Measurements from ENCODE around the gene RAD21L1.
A peak's percentile ranks its signal among the peaks of the same experiment; 100 is the strongest.
"Not testable (repeated sequence)": the region's sequence is repeated elsewhere in the genome, so short reads cannot be mapped to it uniquely, and the experiment has no call there.

RAD21L1 gene

DNA sequence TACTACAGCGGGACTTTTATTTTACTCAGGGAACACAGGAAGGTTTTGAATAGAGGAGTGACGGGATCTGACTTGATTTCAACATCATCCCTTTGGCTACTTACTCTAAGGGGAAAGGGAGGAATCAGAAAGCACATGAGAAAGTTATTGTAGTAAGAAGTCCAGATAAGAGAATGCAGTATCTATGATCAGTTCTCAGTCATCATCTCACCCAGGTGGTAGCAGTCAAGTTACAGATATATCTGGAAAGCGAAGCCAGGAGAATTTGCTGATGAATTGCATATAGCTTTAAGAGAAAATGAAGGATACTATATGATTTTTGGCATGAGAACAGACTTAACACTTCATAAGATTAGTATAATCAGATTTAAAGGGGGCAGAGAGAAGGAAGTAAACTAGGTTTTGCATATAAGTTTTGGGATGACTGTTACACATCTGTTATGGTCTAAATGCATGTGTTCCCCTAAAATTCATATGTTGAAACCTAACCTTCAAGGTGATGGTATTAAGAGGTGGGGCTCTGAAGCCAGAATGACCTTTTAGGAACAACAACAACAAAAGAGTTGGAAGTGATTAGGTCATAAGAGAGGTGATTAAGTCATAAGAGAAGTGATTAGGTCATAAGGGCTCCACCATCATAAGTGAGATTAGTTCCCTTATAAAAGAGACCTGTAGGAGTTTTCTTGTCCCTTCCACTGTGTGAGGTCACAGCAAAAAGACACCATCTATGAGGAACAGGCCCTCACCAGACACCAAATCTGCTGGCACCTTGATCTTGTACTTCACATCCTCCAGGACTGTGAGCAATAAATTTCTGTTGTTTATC, 6.7 kb downstream of the RAD21L1 start:
- no peak for DNase-seq

- DNase-seq, result no peak
Observed at GRCh38 chr20:1240549-1240948, 14.7 kb downstream of the RAD21L1 start.

GRCh38 chr20:1241456-1241855, 15.6 kb downstream of the RAD21L1 start:
- no peak for DNase-seq

- DNase-seq, result no peak
Observed at GRCh38 chr20:1242099-1242498, 16.3 kb downstream of the RAD21L1 start.

DNA sequence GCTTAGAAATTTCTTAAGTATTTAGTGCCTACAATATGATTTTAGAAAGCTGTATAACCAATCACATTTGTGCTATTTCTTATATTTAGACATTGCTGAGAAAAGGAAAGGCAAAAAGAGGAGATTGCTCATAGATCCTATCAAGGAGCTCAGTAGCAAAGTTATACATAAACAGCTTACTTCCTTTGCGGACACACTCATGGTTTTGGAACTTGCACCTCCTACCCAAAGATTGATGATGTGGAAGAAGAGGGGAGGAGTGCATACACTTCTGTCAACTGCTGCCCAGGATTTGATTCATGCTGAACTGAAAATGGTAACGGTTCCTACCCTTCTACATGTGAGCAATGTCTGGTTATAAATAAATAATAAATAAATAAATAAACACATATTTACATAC, 16.7 kb downstream of the RAD21L1 start:
- no peak for DNase-seq

DNA sequence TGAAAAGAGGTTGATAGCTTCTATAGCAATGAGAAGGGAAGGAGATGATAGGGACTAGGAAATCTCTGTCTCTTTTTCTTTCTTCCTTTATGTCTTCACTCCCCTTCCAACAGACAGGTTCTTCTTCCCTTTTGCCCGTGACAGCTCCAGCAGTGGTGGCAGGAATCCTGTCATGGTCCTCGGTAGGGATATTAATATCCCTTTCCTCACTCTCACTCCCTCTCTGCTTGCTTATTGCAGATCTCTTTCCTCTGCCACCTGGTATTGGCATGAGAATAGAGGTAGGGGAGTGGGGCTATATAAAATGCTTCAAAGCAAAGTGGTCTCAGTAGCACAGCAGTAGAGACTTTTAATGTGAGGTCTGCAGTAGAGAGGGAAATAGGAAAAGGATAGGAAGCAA, 19.7 kb downstream of the RAD21L1 start:
- no peak for DNase-seq

- DNase-seq, result no peak
Observed at GRCh38 chr20:1247689-1248088, 21.8 kb downstream of the RAD21L1 start.

DNA sequence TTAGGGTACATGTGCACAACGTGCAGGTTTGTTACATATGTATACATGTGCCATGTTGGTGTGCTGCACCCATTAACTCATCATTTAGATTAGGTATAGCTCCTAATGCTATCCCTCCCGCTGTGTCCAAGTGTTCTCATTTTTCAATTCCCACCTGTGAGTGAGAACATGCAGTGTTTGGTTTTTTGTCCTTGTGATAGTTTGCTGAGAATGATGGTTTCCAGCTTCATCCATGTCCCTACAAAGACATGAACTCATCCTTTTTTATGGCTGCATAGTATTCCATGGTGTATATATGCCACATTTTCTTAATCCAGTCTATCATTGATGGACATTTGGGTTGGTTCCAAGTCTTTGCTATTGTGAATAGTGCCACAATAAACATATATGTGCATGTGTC, 24.4 kb downstream of the RAD21L1 start:
- DNase-seq, result not testable (repeated sequence)

DNA sequence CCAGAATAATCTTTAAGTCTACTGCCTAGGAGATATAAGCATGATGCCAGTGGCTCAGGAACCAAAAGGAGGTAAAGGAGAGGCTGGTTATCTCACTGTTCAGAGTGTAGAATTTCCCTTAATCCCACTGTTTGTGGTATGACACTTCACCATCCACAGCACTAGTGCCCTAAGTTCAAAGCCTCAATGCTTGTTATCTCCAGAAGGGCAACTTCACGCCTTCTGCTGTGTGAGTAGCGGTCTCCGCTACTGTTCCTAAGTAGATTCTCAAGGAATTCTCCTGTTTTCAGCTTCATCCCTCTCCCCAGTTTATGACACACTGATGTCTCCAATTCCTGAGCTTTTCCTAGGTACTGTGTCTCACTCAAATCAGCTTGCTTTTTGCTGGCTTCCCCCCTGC, 26.6 kb downstream of the RAD21L1 start:
- no peak for DNase-seq

DNA sequence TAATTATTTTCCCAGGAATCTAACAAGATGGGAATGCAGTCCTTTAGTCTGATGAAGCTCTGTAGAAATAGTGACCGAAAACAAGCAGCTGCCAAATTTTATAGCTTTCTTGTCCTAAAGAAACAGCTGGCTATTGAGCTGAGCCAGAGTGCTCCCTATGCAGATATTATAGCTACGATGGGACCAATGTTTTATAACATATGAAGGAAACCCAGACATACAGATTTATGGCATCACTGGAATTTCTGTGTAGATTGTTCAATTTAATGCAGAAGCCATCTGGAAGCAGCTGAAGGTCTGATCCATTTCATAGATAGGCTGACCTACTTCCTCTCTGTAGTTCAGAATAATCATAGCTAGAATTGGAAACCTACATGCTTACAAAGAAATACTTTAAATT, 28.4 kb downstream of the RAD21L1 start:
- no peak for DNase-seq

- no peak for DNase-seq
Observed at GRCh38 chr20:1255675-1256074, 29.8 kb downstream of the RAD21L1 start.

DNA sequence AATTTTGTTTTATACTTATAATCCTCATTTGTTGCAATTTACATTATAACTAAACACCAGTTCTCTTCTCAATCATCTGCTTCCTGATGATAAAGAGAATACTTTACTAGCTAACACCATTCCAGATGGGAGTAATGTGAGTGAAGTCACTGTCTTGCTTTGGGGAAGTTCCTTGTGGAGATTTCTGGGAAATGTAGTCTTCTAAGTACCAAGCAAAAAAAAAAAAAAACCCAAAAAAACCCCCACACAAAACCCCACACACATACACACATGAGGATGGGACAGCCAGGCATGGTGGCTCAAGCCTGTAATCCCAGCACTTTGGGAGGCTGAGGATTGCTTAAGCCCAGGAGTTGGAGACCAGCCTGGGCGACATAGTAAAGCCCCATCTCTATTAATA, 38.0 kb downstream of the RAD21L1 start:
- DNase-seq, result no peak

DNA sequence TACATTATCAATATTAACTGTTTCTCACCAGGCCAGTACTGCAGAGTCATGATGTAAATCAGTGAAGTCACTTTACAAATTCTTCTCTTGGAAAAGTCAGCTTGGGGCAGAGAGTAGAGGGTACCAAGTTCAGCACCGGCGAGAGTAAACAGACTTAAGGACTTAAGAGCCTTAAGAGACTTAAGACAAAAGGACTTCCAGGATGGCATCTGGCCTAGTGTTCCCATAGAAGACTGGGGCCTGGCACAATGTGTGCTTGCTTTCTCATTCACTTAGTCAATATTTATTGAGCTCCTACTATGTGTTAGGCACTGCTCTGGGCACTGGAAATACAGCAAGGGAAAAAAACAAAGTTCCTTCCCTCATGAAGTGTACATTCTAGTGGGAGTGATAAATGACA, 38.9 kb downstream of the RAD21L1 start:
- no peak for DNase-seq

DNA sequence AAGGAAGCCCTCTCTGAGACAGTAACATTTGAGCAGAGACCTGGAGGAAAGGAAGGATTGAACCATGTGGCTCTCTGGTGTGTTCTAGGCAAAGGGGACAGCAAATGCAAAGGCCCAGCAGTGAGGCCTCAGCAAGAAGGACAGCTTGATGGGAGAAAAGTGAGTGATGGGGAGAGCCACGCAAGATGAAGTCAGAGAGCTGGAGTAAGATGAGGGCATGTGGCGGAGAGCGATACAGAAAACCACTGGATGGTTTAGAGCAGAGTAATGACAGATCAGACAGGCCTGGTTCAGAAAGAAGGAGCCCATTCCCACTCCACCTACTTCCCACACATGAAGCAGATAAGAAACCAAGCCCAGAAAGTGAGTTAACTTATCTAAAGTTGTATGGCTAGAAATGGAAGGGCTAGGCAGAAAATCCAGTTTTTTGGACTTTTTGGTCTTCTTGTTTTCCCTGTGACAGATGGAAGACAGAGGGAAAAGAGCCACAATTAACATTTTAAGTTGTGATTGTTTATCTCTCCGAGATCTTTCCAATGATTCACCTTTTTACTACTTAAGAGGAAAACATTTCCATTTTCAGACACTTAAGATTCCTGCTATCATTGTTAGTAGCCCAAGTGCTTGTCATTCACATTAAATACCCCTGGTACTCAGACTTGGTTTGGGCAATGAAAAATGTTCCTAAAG, 39.5 kb downstream of the RAD21L1 start:
- no peak for DNase-seq

GRCh38 chr20:1265916-1266166, 40.0 kb downstream of the RAD21L1 start:
- no peak for DNase-seq

- peak; percentile 66 for DNase-seq
Observed at GRCh38 chr20:1266167-1266973, 40.5 kb downstream of the RAD21L1 start, which contains the start of gene SNPH. Gene SNPH (plus strand): TSS chr20:1266294. CDS start chr20:1296240, 29,946 bp downstream.

GRCh38 chr20:1267161-1267560, 41.3 kb downstream of the RAD21L1 start:
- DNase-seq, result no peak

DNA sequence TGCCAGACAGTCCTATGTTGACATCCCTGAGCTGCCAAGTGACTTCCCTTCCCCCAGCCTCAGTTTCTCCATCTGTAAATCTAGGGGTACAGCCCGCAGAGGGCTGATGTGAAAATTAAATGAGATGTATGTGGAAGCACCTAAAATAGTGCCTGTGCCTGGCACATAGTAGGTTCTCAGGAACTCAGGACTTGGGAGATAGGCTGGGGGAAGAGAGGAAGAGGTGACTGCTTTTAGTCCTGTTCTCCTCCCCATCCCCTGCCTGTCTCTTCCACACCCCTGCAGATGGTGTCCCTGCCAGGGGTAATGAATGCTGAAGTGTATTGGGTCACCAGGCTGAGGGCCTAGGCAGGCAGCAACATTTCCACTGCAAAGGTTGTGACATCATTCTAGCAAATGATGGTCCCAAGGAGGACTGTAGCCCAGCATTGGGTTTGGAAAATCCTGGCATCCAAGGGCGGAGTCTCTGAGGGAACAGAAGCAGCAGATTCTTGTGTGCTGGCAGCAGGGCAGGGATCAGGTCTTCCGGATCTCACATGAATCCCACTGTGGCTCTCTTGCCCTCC, 42.0 kb downstream of the RAD21L1 start:
- no peak for DNase-seq

DNA sequence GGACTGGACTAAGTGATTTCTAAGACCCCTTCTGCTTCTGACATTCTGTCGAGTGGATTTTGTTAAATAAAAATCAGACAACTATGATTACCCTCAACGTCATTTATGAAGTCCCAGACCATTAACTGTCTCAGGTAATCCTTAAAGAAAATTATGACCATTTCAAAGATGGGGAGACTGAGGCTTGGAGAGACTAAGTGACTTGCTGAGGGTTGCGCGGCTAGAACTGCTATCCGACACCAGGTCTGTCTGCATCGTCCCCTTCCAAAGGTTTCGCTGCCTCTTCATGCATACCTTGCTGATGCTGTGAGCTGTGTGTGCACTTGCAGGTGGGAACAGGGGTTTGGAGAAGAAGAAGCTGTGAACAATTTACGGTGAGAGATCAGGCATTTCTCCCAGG, 43.4 kb downstream of the RAD21L1 start:
- DNase-seq, result no peak

DNA sequence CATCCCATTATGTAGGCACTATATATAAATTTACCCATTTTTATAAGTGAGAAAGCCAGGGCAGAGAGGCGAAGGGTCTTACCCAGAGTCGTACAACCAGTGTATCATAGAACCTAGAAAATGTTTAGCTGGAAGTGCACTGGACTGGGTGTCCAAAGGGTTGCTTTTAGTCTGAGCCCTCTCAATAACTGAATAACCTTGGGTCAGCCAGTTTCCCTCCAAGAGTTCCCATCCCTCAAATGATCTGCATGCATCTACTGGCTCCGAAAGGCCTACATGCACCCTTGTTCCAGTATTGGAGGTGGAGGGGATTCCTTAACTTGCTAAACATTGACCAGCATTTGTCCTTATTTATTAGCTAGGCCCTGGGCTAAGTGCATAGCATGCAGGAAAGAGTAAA, 44.0 kb downstream of the RAD21L1 start:
- no peak for DNase-seq

GRCh38 chr20:1272368-1273100, 46.7 kb downstream of the RAD21L1 start:
- no peak for DNase-seq

GRCh38 chr20:1273366-1273765, 47.5 kb downstream of the RAD21L1 start:
- DNase-seq, result no peak

All from T-helper 9 cell (primary cell).